Measurements from ENCODE around the gene MARCHF5.
"Not testable (repeated sequence)": the region's sequence is repeated elsewhere in the genome, so short reads cannot be mapped to it uniquely, and the experiment has no call there.

MARCHF5 gene

DNA sequence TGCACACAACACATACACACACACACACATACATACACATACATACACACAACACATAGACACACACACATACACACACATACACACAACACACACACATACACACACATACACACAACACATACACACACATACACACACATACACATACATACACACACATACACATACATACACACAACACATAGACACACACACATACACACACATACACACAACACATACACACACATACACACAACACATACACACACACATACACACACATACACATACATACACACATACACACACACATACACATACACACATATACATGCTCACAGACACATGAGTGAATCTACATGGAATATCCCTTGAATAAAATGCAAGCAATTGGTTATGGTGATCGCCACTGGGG lies 102.2 kb downstream of the MARCHF5 start:
- DNase-seq = not testable (repeated sequence)

DNA sequence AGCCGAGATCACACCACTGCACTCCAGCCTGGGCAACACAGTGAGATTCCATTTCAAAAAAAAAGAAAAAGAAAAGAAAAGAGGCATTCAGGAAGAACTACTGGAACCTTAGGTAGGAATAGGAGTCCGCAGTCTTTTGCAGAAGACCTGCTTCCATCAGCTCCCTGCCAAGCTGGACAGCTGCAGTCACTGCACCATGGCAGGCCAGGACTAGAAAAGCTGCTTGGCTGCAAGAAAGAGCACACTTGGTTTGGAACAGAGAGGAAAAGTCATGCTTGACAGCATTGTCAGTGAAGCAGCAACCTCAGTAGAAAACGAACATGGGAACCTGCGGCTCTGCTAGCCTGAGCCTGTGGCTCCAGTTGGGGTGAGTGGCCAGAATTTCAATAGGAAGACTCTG lies 104.3 kb downstream of the MARCHF5 start:
- no peak for DNase-seq

GRCh38 chr10:92402234-92402633 lies 111.3 kb downstream of the MARCHF5 start:
- not testable (repeated sequence) for DNase-seq

Data from NCI-H1417 treated with DMSO at 0.1 percent for 48 hours (cell line).